ENCODE data around the gene GPR148. TPM values are rescaled to one million over a fixed set of nuclear protein-coding genes. Genes with fewer than 3 reads are reported as not detected.

GPR148 gene
- total RNA-seq, 1 donor from 2014 or later, result not detected

DNA sequence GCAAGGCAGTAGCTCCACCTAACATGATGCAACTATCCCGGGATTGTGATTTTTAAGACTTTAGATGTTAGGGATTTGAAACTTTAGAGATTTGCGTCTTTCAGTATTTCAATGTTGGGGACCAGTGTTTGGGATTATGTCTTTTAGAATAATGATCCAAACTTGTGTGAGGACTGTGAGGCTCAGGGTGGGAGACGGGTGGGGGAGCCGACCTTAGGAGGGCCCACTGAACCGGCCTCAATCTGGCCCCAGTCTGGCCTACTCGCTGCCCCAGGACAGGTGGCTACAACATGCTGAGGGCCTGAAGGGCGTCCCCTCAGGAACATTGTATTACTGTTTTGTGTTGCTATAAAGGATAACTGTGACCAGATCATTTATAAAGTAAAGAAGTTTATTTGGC, 37.2 kb downstream of the GPR148 start:
- intact Hi-C loops (cut with DNase I), result no loop called here
- peak; percentile 10 for DNase-seq (ENCODE audit: low spot score)
- no peak for ATAC-seq

DNA sequence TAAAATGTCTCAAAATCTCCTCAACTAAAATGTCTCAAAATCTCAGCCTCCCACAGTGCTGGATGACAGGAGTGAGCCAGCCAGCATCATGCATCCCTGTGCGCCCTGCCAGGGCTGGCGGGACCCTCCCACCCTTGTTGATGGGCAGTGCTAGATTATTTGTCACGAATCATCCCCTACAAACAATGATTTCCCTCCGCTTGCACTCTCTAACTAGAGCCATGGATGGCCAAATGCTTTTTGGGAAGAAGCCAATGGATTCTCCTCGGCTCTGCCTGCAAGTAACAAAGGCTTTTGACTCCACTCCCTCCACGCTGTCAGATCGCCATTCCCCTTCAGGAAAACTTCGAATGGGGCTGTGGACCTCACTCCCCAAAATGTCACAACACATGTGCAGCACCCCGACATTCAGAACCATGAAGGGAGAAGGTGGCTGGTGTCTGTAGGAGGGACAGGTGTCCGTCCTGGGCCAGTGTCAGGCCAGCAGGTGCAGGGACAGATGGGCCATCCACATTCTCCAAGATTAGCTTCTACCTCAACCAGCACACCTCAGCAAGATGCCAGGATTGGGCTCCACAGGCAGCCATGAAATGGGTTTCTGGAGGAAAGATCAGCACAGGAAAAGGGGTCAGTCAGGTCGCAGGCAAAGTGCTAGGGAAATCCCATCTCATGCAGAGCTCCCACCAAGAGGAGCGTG, 38.0 kb downstream of the GPR148 start:
- intact Hi-C loops (cut with DNase I), result no loop called here
- ATAC-seq, result no peak
- peak; percentile 8 for DNase-seq (ENCODE audit: low spot score)

DNA sequence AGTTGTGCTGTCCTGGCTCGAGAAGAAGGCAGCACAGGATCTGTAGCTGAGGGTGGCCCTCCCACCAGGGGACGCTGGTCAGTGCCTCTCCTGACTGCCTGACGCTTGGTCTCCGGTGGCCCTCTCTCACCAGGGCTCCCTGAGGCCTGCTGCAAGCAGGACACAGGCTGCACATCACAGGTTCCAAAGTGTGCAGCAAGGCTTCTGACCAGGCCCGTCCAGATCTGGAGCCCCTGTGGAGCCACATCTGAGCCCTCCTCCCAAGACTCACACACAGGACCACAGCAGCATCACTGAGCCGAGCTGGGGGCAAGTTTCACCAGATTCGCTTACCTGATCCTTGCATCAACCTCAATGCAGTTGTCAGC, 38.5 kb downstream of the GPR148 start:
- ATAC-seq (no peak), DNase-seq (ENCODE audit: low spot score) (peak; percentile 23)
- intact Hi-C loops (cut with DNase I), result no loop called here

DNA sequence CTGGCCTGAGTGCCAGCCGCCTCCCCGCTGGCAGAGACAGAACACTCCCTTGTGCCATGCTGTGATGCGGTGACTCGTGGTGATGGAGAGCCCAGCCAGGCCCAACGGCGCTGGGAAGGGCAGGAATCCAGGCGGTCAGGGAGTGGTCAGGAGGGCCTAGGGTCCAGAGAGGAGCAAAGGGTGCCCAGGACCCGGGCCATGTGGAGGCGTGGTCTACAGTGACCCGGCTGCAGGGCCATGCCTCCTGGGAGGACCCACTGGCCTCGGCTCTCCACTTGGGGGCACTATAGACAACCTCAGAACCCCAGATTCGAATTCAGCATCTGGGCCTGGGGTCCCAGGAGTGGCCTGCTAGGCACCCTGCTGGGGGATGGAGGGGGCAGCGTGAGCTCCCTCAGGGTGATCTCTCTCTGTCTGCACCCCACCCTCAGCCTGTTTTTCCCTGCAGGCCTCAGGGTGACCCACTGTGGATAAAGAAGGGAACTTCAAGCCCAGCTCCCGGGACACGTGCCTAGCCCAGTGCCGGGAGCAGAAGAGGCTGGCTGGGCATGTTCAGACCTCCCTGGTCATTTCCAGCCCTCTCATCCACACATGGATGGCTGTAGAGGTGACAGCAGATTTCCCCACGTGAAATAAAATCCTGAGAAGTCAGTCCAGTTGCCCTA, 39.5 kb downstream of the GPR148 start:
- intact Hi-C loops (cut with DNase I), result no loop called here
- peak; percentile 39 for DNase-seq (ENCODE audit: low spot score)
- no peak for ATAC-seq

- DNase-seq (ENCODE audit: low spot score) (no peak), ATAC-seq (no peak)
- intact Hi-C loops (cut with DNase I), result no loop called here
These were observed 40.6 kb downstream of the GPR148 start for GRCh38 chr2:130769343-130769907.

GRCh38 chr2:130776550-130776949, 47.7 kb downstream of the GPR148 start:
- no peak for ATAC-seq
- DNase-seq (ENCODE audit: low spot score), result no peak

GRCh38 chr2:130778781-130779180, 49.9 kb downstream of the GPR148 start:
- ATAC-seq, result no peak
- no peak for DNase-seq (ENCODE audit: low spot score)
- intact Hi-C loops (cut with DNase I), result no loop called here

More at GRCh38 chr2:130776550-130776949, 47.7 kb downstream of the GPR148 start:
- intact Hi-C loops (cut with DNase I), result no loop called here

Other genes with a start within 250 kb of the GPR148 start
- 0.27 TPM for gene POTEI, start 219.7 kb upstream of the GPR148 start, total RNA-seq
- not detected for gene CFC1B, start 207.8 kb upstream of the GPR148 start, total RNA-seq
- gene CFC1, start 129.5 kb upstream of the GPR148 start, total RNA-seq, result not detected
- gene POTEJ, start 117.6 kb upstream of the GPR148 start, total RNA-seq, result not detected
- not detected for gene AMER3, start 26.5 kb downstream of the GPR148 start, total RNA-seq
- gene ARHGEF4, start 107.8 kb downstream of the GPR148 start, total RNA-seq, result 12.1 TPM

Data from sciatic nerve (tissue), 2 donors.